Right ventricle myocardium superior (tissue), 1 donor: ENCODE results near the gene CLDN15. TPM values are rescaled to one million over a fixed set of nuclear protein-coding genes. Genes with fewer than 3 reads are reported as not detected.
A peak's percentile ranks its signal among the peaks of the same experiment; 100 is the strongest.
"Not testable (repeated sequence)": the region's sequence is repeated elsewhere in the genome, so short reads cannot be mapped to it uniquely, and the experiment has no call there.

Experiments
- ATAC-seq: fragments of 200-7000 bp; cut with Tn5 transposase; one replicate; pipeline ENCODE4 v1.9.1; 2020; ENCODE audit warnings: mild to moderate bottlenecking; ENCODE audit not compliant: poor library complexity
- DNase-seq: peaks from one replicate; pipeline ENCODE4 v3.0.0-alpha.2; 2020
- intact Hi-C: fragments of 100-400 bp; cut with DNase I; formaldehyde crosslinking; loops from one replicate; pipeline ENCODE4 v1.11.2; 2022
- total RNA-seq: library from RNA; stranded (reverse); fragmentation: NEBNext Ultra II Directional; extraction: Animal tissue kit (Norgen Biotek cat#: 25700); gene quantifications from one replicate; pipeline ENCODE4 v1.2.1, GENCODE V29; 2021
- donor health status: DM: no; HTN: yes; CAD: no; lungs with severe emphysema.

CLDN15 gene
- total RNA-seq, 1 donor from 2014 or later: 2.2 TPM

DNA sequence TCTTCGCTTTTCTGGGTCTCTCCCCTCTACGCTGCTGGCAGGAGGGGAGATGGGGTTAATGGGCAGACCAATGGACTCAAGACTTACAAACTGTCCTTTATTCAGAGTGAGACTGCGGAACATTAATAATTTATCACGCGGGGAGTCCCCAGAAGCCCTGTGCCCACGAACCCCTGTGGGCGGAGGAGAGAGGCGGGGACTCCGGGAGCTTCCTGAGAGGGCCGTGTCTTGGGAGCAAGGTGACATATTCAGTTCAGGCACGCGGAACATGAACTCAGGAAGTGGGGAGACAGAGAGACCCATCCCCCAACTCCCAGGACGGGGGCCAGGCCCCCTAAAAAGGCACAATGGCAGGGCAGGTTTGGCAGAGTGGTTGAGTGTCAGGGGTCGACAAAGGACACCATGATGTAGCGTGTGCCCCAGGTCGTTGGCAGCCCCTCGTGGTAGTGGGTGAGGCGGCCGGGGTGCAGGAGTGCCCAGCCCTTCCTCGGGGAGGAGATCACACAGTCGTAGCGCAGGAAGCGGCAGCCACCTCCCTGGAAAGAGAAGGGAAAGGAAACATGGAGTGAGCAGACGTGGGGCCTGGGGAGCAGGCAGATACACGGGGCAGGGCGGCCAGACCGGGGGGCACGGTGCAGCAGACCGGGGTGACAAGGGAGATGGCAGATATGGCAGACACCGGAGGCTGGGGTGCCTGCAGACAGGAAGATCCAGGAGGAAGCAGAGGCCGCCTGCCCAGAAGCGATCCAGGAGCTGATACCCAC lies 31.5 kb downstream of the CLDN15 start:
- ATAC-seq (no peak), DNase-seq (no peak)
- intact Hi-C loops: no loop called here

DNA sequence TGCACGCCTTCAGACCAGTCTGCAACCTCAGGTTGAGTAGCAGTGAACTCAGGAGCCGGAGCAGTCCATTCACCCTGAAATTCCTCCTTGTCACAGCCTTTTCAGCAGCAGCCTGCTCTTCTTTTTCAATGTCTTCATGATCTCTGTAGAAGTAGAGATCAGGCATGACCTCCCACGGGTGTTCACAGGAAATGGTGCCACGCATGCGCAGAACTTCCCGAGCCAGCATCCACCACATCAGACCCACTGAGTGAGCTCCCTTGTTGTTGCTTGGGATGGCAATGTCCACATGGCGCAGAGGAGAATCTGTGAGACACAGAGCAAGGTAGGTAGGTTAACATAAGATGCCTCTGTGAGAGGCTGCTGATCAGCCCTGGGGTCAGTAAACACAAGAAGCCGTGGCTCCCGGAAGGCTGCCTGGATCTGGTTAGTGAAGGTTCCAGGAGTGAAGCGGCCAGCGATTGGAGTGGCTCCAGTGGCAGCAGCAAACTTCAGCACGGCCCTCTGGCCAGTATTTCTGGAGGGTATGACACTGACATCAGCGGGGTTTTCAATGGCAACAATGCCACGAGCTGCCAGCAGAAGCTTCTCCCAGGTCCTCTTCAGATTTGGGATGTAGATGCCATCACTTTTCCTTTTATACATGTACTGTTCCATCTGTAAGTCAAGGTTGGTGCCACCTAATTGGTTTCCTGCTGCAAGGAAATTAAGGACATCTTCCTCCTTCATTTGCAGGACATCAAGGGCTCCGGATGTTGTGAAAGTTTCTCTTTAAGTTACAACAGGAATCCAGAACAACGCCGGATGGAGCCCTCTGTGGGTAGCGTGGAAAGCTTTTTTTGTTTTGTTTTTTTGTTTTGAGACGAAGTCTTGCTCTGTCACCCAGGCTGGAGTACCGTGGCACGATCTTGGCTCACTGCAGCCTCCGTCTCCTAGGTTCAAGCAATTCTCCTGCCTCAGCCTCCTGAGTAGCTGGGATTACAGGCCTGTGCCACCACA lies 33.6 kb downstream of the CLDN15 start:
- not testable (repeated sequence) for ATAC-seq, DNase-seq

DNA sequence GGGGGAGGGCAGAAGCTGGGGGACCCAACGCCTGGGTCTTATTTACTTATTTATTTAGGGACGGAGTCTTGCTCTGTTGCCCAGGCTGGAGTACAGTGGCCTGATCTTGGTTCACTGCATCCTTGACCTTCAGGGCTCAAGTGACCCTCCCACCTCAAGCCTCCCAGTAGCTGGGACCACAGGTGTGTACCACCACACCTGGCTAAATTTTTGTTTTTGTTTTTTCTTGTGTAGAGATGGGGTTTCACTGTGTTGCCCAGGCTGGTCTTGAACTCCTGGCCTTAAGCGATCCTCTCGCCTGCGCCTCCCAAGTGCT lies 35.0 kb downstream of the CLDN15 start:
- DNase-seq: no peak
- intact Hi-C loops: no loop called here
- ATAC-seq: no peak

More for the DNA sequence above, 33.6 kb downstream of the CLDN15 start:
- intact Hi-C loops: not testable (repeated sequence)

DNA sequence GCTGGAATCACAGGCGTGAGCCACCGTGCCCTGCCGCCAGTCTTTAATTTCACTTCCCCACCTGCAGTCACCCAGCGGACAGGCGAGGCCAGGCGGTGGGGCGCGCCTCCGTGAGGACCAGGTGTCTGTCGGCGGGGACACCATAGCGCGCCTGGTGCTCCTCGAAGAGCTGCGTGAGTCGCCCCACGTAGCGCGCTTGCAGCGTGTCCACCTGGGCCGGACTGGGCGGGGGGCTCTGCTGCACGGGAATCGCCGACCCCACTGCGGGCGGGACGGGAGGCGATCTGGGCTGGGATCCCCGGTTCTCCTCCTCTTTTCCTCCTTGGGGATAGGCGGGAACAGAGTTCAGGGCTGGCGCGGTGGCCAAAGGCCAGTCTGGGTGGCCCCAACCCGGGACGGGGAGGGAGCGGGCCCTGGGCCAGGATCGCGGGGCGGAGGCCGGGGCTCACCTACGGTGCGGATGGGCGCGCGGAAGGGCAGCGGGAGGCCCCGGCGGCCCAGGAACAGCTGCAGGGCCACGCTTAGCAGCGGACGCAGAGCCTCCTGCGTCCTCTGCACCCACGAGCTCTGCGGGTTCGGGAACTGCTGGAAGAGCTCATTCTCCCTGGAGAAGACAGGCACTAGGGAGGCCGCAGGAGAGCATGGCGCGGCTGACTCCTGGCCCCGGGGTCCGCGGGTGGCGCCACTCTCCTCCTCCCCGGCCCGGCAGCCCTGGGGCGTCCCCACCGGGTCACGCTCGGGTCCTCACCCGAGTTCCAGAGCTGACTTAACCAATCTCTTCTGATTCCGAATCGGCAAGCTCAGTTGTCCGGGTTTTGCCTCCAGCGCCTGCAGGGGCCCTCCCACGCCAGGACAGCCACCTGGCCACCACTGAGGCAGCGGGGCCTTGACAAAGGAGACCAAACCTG lies 35.7 kb downstream of the CLDN15 start:
- intact Hi-C loops: no loop called here
- DNase-seq (no peak), ATAC-seq (peak; percentile 42)

DNA sequence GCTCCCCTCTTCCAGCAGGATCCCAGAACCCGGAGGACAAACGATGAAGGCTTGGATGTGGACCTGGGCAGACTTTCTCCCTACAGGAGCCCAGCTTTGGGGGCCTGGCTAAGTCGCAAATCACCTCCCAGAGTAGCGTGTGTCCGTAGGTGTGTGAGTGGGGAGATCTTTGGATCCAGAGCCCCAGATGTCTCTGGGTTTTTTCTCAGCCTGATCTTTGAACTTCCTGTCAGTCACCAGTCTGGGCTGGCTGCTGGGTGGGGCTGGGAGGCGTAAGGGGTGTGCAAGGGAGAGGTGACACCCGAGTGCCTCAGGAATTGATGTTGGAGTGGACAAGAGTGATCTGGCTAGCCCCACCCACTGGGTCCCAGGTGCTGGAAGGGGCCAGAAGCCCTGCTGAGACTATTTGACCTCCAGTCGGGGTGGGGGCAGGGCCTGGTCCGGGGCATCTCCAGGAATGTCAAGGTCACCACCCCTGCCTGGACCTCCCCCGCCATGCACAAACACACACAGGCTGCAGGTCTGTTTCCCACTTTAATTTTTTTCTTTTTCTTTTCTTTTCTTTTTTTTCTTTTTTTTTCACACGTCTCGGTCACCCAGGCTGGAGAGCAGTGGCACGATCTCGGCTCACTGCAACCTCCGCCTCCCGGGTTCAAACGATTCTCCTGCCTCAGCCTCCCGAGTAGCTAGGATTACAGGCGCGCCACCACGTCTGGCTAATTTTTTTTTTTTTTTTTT lies 36.6 kb downstream of the CLDN15 start, which contains the start of gene MOGAT3:
Gene MOGAT3 (minus strand): TSS at position 175 of the 738 bp plus-strand sequence. CDS start 182 bp downstream, outside the sequence.
- DNase-seq: no peak
- ATAC-seq: peak; percentile 47
- intact Hi-C loops: no loop called here

DNA sequence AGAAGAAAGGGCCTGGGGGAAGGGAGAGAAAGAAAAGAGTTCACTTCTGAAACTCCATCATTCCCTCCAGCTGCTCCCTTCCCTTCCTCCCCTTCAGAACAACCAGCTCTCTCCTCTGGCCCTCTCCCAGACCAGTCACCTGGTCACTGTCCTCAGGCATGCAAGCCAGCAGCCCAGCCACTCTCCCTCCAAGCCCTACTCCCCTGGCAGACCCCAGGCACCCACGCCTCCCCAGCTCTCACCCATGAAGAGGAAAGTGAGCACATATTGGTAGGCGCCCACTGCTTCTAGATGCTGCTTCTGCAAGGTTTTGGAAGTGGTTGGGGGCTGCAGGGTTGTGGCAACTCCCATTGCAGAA lies 37.1 kb downstream of the CLDN15 start:
- intact Hi-C loops: no loop called here
- DNase-seq: no peak
- no peak for ATAC-seq

DNA sequence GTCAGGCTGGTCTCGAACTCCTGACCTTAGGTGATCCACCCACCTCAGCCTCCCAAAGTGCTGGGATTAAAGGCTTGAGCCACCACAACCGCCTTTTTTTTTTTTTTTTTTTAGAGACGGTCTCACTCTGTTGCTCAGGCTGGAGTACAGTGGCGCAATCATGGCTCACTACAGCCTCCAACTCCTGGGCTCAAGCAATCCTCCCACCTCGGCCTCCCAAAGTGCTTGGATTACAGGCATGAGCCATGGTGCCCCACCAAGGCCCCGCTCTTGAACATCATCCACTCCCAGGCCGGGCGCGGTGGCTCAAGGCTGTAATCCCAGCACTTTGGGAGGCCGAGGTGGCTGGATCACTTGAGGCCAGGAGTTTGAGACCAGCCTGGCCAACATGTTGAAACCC lies 38.1 kb downstream of the CLDN15 start:
- intact Hi-C loops, DNase-seq, ATAC-seq: not testable (repeated sequence)

DNA sequence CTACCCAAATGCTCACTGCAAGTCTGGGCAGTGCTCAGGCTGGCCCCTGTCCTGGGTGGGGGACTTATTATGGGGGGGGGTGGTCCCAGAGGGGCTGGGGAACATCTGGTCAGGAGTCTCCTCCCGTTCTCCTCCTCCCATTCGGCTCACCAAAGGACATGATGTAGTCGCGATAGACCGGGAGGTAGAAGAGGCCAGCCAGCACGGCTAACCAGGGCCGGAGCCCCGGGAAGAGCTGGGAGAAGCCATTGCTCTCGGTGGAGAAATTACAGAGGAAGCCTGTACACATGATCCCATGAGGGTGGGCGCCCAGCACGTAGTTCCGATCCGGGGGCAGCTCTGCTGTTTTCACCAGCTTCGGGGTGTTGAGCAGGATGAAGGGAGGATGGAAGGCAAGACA lies 39.1 kb downstream of the CLDN15 start:
- no peak for ATAC-seq
- intact Hi-C loops: no loop called here
- DNase-seq: no peak

DNA sequence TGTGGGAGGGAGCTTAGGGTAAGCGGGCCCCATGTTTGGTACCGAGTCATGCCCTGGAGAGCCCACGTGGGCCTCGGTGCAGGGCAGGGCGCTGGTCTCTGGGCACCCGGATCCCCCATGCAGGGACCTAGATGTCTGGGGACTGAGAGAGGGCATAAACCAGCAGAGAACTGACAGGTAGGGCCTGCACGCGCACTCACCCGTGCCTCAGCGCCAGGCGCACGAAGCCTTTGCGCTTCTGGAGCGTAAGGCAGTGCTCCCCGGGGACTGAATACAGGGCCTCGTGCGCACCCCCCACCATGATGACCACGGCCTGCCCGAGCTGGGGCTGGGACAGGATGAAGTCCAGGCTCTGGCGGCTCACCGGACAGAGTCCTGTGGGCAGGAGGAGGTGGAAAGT lies 39.6 kb downstream of the CLDN15 start:
- ATAC-seq (no peak), DNase-seq (no peak)
- intact Hi-C loops: no loop called here

DNA sequence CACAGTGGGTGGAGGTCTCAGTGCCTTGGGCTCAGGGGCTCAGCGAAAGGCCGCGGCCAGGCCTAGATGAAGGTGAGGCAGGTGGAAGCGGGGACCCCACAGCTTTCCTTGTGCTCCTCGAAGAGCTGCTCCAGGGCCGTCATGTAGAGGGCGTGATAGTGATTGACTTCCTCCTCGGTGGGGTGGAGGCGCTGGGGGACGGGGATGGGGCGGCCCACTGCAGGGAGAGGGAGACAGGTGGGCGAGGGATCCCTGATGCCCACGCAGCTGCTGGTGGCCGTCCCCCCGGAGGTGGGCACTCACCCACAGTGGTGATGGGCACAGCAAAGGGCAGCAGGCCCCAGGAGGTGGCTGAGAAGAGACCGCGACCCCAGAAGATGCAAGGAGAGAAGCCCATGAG lies 41.7 kb downstream of the CLDN15 start:
- ATAC-seq (no peak), DNase-seq (no peak)
- intact Hi-C loops: no loop called here

DNA sequence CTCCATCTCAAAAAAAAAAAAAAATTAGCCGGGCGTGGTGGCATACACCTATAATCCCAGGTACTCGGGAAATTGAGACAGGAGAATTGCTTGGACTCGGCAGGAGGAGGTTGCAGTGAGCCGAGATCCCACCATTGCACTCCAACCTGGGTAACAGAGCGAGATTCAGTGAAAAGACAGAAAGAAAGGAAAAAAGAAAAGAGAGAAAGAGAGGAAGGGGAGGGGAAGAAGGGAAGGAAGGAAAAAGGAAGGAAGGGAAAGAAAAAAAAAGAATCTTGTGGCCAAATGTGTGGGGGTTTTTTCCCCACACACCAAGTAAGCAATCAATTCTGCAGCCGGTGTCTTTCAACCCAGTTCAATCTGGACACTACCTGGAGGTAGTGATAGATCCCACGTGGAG lies 48.5 kb downstream of the CLDN15 start:
- no peak for ATAC-seq
- no peak for DNase-seq
- intact Hi-C loops: no loop called here

DNA sequence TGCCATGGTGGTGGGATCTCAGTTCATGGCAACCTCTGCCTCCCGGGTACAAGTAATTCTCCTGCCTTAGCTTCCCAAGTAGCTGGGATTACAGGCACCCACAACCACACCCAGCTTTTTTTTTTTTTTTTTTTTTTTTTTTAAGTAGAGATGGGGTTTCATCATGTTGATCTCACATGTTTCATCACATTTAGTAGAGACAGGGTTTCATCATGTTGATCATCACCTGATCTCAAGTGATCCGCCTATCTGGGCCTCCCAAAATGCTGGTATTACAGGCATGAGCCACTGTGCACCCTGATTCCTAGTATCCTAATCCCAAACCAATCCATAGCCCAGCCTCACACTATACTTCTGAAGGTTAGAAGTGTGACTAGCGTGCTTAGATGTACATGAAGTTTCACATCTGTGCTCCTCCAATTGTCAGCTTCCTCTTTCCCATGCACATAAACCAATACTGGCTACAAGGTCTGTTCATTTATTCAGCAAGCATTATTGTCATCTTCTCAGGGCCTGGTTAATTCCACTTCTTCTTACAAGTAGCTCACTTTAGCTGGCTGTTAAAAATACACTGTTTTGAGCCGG lies 50.7 kb downstream of the CLDN15 start:
- intact Hi-C loops: no loop called here
- ATAC-seq (no peak), DNase-seq (no peak)

DNA sequence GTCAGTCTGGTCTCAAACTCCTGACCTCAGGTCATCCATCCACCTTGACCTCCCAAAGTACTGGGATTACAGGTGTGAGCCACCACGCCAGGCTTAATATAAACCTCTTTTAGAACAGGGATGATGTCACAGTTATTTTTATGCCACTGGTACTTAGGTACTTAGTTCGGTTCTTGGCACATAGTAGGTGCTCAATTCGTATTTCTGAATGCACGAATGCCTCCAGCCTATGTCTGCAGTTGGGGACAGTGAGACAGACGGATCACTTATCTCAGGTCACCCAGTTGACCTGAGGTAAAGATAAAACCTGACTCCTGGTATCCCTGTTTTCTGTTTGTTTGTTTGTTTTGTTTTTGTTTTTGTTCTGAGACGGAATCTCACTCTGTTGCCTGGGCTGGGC lies 51.4 kb downstream of the CLDN15 start:
- intact Hi-C loops: no loop called here
- ATAC-seq: no peak
- no peak for DNase-seq

DNA sequence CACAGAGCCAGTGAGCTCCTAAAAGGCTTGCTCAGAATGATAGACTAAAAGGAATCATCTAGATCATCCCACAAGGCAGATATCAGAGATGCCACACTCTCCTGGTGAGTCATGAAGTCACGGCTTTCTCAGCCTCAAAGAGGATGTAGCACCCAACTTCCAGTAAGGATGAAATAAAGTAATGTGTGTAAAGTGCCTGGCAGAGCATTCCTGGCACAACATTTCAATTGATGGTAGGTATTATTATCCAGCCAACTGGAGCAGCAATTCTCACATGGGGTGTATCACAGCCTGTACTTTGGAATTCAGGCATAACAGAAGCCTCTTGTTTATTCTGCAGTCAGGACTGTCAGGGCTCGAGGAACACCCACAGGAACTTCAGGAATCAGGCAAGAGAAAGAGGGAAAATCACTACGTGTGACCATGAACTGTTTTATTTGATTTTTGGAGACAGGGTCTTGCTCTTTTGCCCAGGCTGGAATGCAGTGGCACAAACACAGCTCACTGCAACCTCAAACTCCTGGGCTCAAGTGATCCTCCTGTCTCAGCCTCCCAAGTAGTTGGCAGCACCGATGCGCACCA lies 52.3 kb downstream of the CLDN15 start:
- no peak for ATAC-seq
- no peak for DNase-seq
- intact Hi-C loops: no loop called here
